GM21723 (cell line): ENCODE measurements around the gene NAA60.
"Not testable (repeated sequence)": the region's sequence is repeated elsewhere in the genome, so short reads cannot be mapped to it uniquely, and the experiment has no call there.

Experiments used
- ATAC-seq: cut with Tn5 transposase; IDR thresholded peaks from one replicate; pipeline ENCODE4 v1.9.1; 2021; ENCODE audit warnings: mild to moderate bottlenecking, moderate library complexity; ENCODE audit not compliant: unreplicated experiment

The NAA60 gene

DNA sequence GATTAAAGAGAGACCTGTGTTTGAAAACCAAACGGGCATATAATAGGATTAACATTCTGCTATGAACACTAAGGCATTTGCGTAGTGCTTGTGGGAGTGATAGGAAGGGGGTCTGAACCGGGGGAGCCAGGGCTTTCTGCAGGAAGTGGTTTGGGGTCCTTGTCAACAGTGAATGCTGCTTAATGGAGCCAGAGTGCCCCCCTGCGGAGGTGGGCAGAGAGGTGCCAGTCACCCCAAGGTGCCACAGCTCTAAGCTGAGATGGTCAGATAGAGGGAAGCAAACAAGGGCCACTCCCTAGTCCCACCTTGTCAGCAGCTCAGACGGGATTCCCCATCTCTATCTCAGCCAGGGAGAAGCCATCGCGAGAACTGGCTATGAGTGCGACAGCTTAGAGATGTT is 17.7 kb downstream of the NAA60 start:
- no peak for ATAC-seq

DNA sequence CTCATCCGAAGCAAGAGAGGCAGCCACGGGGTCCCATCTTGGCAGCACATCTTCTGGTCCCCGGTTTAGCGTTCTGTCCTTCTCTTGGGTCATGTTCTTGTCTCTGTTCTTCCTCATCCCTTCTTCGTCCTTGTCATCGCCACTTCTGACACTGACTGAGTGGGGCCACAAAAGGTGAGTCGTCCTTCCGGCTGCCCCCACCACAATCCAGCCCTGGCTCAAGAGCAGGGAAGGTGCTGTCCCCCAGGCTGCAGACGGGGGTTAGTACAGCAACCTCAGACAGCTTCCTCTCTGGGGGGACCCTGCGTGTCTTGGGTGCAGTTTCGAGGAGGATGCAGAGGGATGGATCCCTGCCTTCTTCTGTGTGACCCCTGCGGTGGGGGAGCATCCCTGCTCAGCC is 21.8 kb downstream of the NAA60 start:
- no peak for ATAC-seq

DNA sequence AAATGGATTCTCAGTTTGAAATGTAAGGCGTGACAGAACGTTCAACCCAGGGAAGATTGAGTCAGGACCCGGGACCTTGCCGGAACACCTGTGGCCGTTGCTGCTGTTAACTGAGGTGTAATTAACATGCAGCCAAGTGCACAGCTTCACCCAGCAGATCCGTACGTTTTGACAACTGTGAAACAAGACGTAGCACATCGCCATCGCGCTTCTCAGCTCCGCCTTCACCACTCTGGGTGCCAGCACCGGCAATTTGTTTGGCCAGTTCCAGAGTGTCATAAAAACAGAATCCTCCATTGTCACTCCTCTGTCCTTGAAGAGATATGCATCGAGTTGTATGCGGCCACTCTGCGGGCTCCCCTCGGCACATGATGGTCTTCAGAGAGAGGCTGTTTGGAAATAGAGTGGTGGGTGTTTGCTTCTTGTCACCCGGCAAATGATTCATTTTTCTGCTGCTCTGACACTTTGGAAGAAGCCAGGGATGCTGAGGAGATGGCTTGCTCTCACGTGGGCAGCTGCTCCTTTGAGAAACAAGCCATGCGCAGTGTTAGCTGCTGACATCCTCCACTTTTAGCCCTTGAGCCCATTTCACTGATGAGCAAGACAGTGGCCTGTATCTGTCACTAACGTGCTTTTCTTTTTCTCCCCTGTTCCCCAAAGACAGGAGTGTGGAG is 22.6 kb downstream of the NAA60 start:
- no peak for ATAC-seq

DNA sequence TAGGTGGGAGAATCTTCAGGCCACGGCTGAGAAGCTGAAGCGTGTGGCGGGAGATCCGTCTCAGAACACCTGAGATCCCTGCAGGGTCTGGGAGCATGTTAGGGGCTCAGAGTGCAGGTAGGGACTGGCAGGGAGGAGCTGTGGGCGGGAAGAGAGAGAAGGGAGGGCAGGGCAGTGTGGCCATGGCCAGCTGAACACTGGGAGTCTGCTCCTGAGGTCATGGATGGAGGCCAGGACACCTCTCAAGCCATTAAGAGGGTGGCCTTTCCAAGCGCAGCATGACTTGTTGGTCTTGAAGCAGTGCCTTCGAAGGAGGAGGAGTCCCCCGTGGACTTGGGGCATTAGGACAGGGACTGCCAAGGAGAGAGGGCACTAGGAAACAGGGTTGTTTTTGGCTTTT is 23.7 kb downstream of the NAA60 start:
- ATAC-seq: no peak

DNA sequence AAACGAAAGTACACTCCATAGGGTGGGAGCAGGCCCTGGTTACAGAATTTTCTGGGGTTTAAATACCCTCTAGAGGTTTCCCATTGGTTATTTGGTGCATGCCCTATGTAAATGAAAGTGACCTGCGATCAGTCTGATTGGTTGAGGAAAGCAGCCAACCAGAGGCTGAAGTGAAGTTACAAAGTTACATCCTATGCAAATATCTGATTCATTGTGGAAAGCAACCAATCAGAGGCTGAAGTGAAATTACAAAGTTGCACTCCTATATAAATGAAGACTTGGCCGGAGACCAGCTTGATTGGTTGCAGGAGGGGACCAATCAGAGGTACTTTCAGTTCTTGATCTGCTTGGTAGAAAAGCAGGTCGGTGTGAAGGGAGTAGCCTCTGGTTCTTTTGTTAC is 24.4 kb downstream of the NAA60 start:
- no peak for ATAC-seq

DNA sequence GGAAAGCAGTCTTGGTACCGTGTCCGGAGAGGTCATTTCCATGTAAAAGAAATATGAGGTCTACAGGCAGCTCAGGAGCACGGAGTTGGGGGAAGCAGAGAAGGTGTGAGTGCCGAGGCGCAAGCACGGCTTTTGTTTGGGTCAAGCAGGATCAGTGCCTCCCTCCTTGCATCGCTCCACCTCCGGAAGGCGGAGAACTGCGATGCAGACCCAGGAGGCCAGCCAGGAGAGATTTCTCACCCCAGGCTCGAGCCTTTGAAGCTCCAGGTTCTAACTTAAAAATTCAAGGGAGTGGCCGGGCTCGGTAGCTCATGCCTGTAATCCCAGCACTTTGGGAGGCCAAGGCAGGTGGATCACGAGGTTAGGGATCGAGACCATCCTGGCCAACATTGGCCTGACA is 25.0 kb downstream of the NAA60 start:
- ATAC-seq: no peak

DNA sequence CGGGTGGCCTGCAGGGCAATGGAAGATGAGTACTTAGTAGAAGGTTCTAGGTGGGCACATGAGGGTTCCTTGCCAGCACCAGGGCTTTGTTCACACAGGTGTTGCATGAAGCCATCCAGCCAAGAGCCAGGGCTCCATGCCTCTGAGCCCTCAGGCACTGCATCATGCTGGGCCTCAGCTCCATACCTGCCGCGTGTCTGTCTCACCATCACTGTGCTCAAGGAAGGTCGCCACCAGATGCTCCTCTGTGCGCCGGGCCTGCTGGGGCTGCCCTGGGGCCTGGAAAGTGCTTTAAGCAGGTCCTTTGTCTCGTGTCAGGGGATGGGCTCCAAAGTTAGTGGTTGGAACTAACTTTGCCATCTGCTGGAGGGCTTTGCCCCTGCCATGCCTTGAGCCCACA is 26.3 kb downstream of the NAA60 start:
- no peak for ATAC-seq

DNA sequence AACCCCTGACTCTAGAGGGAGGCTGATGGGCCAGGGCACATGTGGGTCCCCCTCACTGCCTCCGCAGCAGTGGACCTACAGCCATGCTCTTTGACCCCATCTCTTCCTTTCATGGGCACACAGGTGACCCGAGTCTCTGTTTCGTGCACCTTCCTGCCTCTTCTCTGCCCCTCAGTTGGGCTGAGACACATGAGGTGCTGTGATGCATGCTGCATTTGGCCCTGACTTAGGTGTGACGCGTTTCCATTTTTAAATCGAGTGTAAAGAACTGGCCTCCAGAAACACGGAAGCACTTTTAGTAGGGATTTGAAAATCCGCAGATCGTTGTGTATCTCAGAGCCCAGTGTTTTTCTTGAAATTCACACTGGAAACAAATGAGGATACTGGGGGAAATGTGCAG is 27.2 kb downstream of the NAA60 start:
- no peak for ATAC-seq

DNA sequence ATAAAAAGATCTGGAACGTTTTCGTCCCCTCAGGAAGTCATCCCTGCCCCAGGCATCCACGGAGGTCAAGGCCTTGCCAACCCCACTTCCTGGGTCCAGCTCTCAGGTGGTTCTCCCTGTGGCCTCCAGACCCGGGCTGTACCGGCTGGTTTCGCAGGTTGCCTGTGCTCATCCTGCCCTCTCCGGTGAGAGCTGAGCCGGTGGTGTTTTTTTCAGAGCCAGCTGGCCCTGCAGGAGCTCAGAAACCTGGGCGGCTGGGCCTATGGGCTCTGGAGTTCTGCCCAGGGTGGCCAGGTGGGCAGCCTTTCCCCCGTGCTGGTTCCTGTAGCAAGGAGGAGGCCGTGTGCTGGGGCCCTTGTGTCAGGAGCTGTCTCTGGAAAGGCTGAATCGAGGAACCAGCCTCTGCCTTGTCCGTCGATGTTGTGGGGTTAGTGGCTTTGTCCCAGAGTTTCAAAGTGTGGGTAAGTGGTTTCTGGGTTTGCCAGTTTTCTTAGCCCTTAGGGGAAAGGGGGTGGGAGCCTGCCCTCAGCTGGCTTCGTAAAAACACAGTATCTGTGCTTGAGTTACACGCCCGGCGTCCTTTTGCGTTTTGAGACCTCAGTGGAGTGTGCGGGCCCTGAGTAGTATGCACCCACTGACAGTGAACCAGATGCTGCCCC is 28.2 kb downstream of the NAA60 start:
- no peak for ATAC-seq

DNA sequence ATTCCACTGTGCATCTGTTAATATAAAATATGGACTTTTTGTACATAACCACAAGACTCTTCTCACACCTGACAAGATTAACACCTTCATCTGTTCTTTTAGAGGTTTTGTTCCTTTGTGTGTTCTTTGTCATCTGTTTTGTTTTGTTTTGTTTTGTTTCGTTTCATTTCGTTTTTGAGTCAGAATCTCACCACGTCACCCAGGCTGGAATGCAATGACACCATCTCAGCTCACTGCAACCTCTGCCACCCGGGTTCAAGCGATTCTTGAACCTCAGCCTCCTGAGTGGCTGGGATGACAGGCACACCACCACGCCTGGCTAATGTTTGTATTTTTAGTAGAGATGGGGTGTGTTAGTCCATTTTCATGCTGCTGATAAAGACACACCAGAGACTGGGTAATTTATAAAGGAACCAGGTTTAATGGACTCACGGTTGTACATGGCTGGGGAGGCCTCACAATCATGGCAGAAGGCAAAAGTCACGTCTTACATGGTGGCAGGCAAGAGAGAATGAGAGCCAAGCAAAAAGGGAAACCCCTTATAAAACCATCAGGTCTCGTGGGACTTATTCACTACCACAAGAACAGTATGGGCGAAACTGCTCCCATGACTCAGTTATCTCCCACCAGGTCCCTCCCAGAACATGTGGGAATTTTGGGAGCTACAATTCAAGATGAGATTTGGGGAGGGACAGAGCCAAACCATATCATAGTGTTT is 29.6 kb downstream of the NAA60 start:
- ATAC-seq: no peak

DNA sequence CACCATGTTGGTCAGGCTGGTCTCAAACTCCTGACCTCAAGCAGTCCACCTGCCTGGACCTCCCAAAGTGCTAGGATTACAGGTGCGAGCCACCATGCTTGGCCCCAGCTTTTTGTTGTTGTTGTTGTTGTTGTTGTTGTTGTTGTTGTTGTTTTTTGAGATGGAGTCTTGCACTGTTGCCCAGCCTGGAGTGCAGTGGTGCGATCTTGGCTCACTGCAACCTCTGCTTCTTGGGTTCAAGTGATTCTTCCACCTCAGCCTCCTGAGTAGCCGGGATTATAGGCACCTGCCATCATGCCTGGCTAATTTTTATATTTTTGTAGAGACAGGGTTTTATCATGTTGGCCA is 30.1 kb downstream of the NAA60 start:
- not testable (repeated sequence) for ATAC-seq

DNA sequence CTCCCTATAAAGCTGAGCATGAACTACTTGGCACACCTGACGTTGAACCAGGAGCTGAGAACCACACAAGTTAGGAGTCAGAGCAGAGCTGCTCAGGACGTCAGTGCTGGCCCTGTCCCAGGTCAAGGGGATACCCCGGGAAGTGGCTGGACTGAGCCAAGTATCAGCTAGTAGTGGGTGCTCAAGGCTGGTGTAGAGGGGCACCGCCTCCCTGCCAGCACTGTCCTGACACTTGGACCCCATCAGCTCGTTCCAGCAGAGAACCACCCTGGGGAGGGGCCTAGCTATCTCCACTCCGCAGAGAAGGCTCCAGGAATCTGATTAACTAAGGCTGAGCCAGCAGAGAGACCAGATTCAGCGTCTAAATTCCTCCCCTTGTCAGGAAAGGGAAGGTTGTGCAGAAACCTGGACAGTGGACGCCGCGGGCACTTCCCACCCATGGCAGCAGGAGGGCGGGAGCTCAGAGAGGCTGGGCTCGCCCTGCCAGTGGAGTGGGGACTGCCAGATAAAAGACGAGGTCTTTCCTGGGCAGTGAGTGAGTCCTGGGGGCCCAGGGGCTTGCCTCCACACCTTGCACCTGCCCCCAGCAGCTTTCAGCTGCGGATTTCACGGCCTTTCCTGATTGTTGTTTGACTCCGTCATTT is 30.8 kb downstream of the NAA60 start:
- ATAC-seq: no peak

DNA sequence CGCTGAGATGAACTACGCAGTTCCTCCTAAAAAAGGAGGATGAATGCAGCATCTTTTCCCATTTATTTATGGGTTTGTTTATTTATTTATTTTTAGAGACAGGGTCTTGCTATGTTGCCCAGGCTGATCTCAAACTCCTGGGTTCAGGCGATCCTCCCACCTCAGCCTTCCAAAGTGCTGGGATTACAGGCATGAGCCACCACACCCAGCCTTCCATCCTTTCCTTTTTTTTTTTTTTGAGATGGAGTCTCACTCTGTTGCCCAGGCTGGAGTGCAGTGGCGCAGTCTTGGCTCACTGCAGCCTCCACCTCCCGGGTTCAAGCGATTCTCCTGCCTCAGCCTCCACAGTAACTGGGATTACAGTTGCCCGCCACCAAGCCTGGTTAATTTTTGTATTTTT is 31.4 kb downstream of the NAA60 start:
- not testable (repeated sequence) for ATAC-seq

DNA sequence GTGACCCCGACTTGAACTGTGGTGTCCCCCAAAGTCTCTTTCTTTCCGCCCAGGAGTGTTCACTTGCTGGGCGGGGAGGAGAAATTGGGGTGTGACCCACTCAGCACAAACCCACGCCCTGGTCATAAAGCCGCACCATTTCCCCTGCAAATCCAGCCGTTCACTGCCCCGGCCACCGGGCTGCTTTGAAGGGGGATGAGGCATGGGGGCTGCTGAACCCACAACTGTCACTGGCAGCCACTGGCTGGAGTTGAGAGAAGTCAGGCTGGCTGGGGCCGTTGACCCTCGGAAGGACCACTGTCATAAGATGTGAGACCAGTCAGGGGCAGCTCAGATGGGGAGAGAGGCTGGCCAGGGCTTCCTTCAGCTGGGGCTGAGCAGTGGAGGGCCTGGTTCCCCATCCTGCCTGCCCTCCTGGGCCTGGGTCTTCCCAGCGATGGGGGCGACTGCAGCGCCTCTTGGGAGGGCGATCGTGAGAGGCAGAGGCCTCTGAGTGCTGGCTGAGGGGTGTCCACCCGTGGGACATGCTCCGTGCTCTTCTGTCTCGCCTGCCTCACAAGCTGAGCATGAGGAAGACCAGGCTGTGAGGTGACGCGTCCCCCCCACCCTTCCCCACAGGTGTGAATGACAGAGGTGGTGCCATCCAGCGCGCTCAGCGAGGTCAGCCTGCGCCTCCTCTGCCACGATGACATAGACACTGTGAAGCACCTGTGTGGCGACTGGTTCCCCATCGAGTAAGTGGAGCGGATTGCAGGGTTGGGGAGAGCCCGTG is 32.3 kb downstream of the NAA60 start:
- ATAC-seq: no peak

DNA sequence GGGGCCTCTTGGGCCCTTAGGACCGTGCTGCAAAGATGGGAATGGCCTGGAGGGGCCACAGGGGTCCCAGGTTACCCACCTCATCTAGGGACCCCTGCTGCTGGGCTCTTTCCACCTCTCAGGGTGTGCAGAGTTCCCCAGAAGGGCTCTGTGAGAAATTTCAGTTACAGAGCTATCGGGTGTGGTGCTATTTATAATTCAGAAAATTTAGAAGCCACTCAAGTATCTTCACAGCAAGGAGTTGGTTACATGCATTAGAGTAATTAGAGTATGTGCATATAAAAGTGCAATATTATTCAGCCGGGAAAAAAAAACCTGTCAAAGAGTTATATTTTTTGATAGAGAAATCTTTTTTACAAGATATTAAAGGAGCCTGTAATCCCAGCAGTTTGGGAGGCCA is 32.9 kb downstream of the NAA60 start:
- ATAC-seq: no peak

DNA sequence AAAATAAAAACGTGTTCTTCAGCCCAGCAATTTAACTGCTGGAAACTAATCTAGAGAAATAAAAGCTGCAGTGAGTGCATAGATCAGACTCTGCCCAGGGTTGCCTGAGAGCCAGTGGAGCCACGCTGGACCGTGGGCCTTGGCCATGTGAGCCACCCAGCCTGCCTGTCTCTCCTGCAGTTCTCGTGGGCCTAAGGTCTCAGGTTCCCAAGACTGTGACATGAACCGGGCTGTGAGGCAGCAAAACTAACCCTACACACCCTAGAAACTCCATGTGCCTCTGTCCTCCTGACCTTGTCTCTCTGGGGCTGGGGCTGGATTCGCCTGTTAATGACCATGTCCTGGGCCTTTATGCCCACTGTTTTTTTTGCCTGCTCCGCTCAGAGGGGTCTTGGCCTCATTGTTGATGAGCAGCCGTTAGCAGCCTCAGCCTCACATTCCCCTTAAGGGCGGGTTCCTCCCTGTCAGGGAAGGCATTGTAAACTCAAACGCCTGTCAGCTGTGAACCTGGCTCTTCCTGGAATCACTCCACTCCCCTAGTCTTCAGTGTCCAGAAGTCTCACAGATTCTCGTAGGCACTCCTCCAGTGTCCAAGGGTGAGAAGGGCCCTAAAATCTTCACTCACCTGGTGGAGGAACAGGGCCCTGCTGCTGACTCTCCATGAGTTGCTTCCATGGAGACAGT is 34.9 kb downstream of the NAA60 start:
- ATAC-seq: no peak

DNA sequence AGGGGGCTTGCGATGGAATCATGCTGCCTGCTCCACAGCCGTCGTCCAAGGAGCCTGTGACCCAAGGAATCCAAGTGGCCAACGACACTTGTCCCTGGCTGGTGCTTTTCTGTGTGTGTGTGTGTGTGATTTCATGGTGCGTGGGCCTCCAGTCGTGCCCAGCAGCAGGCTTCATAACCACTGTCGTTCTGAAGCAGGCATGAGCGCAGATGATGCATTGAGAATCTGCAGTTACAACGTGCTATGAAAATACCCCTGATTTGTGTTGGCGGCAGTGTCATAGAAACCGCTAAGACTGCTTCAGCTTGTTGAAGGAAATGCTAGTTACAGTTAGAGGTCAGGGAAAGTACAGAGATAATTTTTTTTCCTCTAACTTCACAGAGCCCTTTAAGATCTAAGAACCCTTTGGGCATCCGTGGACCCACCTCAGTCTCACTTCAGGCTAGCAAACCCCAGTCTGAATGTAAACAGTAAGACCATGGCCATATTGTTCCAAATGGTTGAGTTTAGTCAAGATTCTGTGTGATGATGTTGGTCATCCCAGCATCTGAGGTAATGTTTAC is 36.3 kb downstream of the NAA60 start:
- no peak for ATAC-seq

DNA sequence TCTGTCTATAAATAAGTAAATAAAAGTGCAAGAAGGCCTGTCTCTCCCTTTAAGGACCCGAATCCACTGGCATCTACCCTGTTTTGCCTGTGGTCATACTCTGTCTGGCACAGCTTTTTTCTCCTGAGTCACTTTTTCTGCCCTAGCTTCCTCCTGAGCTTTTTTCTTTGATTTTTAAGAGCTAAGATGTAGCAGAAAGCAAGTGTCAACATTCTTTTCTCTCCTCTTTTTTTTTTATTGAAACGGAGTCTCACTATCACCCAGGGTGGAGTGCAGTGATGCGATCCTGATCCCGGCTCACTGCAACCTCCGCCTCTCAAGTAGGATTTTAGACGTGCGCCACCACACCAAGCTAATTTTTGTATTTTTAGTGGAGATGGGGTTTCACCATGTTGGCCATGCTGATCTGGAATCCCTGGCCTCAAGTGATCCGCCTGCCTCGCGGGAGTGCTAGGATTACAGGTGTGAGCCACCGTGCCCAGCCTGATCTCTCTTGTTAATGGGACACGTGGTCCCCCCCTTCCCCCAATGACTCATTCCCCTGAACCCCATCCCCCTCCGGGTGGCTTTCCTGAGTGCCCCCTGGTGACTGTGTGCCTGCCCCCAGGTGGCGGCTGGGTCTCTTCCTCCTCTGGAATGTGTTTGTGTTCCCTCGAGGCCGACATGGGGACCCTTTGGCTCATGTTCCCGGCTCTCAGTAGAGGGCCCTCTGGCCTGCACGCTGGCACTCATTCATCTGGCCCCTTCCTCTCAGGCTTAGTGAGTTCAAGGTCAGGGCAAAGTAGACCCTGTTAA is 37.6 kb downstream of the NAA60 start:
- ATAC-seq: no peak
